Calu3 (cell line): ENCODE data around the gene AMOT. TPM values are rescaled to one million over a fixed set of nuclear protein-coding genes. Genes with fewer than 3 reads are reported as not detected.

Experiments used
- BruUV-seq: library from RNA; stranded (reverse); fragments of 400-500 nt; replicated peaks from 2 replicates; lab custom pipeline; 2021; lab: Mats Ljungman, UMichigan
- CTCF ChIA-PET: fragments of 300-600 bp; sonication (Branson Sonifier 250); formaldehyde crosslinking; loops from one replicate; lab custom pipeline; 2022; ENCODE audit warnings: antibody characterized with exemption; lab: Charles Lee
- DNase-seq: peaks from one replicate; pipeline ENCODE4 v3.0.0; 2022
- H3K27ac Mint-ChIP-seq: one replicate; pipeline ENCODE4 v1.8.0; 2022; ENCODE audit warnings: mixed read lengths; ENCODE audit not compliant: unreplicated experiment
- H3K27me3 Mint-ChIP-seq: one replicate; pipeline ENCODE4 v1.8.0; 2022; ENCODE audit warnings: mixed read lengths; ENCODE audit not compliant: unreplicated experiment
- H3K36me3 Mint-ChIP-seq: one replicate; pipeline ENCODE4 v1.8.0; 2022; ENCODE audit warnings: mild to moderate bottlenecking, moderate library complexity, mixed read lengths; ENCODE audit not compliant: insufficient read depth, unreplicated experiment
- H3K4me1 Mint-ChIP-seq: one replicate; pipeline ENCODE4 v1.8.0; 2022; ENCODE audit warnings: mild to moderate bottlenecking, low read depth, mixed read lengths; ENCODE audit not compliant: unreplicated experiment
- H3K4me3 Mint-ChIP-seq: one replicate; pipeline ENCODE4 v1.8.0; 2022; ENCODE audit warnings: mild to moderate bottlenecking, low read depth, moderate library complexity, mixed read lengths; ENCODE audit not compliant: unreplicated experiment
- H3K9me3 Mint-ChIP-seq: one replicate; pipeline ENCODE4 v1.8.0; 2022; ENCODE audit warnings: low read depth, mixed read lengths; ENCODE audit not compliant: unreplicated experiment
- CTCF ChIP-seq: fragments of 200-600 bp; IDR thresholded peaks from one replicate; pipeline ENCODE4 v1.8.0; 2022; ENCODE audit warnings: antibody characterized with exemption; ENCODE audit not compliant: unreplicated experiment
- intact Hi-C: fragments of 100-400 bp; cut with micrococcal nuclease; formaldehyde crosslinking; loops from one replicate; pipeline ENCODE4 v1.10.0; 2022; ENCODE audit not compliant: unreplicated experiment
- total RNA-seq: library from RNA; stranded (reverse); gene quantifications from 2 replicates; pipeline ENCODE4 v1.2.3, GENCODE V29; 2022

Gene AMOT
- total RNA-seq, 1 experiment from 2014 or later, result 16.2 TPM

DNA sequence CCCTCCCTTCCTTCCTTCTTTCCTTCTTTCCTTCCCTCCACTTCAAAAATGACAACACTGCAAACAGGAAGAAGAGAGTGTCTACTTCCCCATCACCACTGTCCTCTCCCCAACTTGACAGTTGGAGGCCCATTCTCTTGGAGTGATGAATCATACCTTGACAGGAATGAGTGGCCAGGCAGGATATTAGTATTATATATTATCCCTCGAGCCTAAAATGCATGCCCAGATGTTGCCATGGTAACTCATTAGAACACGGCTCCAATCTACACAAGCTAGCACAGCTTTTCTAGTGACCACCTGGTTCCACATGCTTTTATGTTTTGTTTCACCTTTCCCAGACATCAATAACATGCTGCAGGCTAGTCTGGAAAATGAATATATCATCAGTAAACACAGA, 89.6 kb downstream of the AMOT start:
- BruUV-seq, result no TSS peak
- intact Hi-C loops, result no loop called here

GRCh38 chrX:112746812-112747595, 93.6 kb downstream of the AMOT start:
- Mint-ChIP-seq H3K9me3 (no peaks in the 10 kb centered on the region), H3K27me3 (peaks cover 25% of the 10 kb centered on the region), H3K4me1 (no peaks in the 10 kb centered on the region), H3K4me3 (no peak overlapping the region), H3K27ac (no peak overlapping the region), H3K36me3 (no peaks in the 10 kb centered on the region)
- DNase-seq, result no peak
- intact Hi-C loops, result no loop called here
- no TSS peak for BruUV-seq
- TF ChIP-seq CTCF, result no peak
- CTCF ChIA-PET, result no interaction called here

More for the DNA sequence above, 89.6 kb downstream of the AMOT start:
- CTCF ChIA-PET, result no interaction called here
- Mint-ChIP-seq H3K27me3 (no peaks in the 10 kb centered on the region), H3K9me3 (no peaks in the 10 kb centered on the region), H3K27ac (no peak overlapping the region), H3K4me3 (no peak overlapping the region), H3K4me1 (no peaks in the 10 kb centered on the region), H3K36me3 (no peaks in the 10 kb centered on the region)
- DNase-seq, result no peak
- TF ChIP-seq CTCF, result no peak

- TF ChIP-seq CTCF, result no peak
- H3K27ac Mint-ChIP-seq, result no peak overlapping the region
- no peak for DNase-seq
- intact Hi-C loops, result no loop called here
- no peaks in the 10 kb centered on the region for H3K9me3 Mint-ChIP-seq
- H3K27me3 Mint-ChIP-seq, result peaks cover 15% of the 10 kb centered on the region
- no TSS peak for BruUV-seq
- H3K4me1 Mint-ChIP-seq, result no peaks in the 10 kb centered on the region
- H3K36me3 Mint-ChIP-seq, result no peaks in the 10 kb centered on the region
- no peak overlapping the region for H3K4me3 Mint-ChIP-seq
- CTCF ChIA-PET, result no interaction called here
Measured at GRCh38 chrX:112738347-112739033, 102.1 kb downstream of the AMOT start.

- no TSS peak for BruUV-seq
- H3K4me1 Mint-ChIP-seq, result no peaks in the 10 kb centered on the region
- CTCF ChIA-PET, result no interaction called here
- no peak for DNase-seq
- H3K36me3 Mint-ChIP-seq, result no peaks in the 10 kb centered on the region
- no peak for TF ChIP-seq CTCF
- peaks cover 2% of the 10 kb centered on the region for H3K9me3 Mint-ChIP-seq
- intact Hi-C loops, result no loop called here
- H3K27ac Mint-ChIP-seq, result no peak overlapping the region
- no peak overlapping the region for H3K4me3 Mint-ChIP-seq
- H3K27me3 Mint-ChIP-seq, result peaks cover 18% of the 10 kb centered on the region
Measured at GRCh38 chrX:112736310-112736709, 104.3 kb downstream of the AMOT start.
